Psoas muscle (tissue), 8 donors: ENCODE results near the gene WBP2NL. TPM values are rescaled to one million over a fixed set of nuclear protein-coding genes. Genes with fewer than 3 reads are reported as not detected.

ENCODE experiments used
- ATAC-seq, 4 donors: fragments of 200-7000 bp; cut with Tn5 transposase; one replicate each; pipeline ENCODE4 v1.9.1; 2020; ENCODE audit warnings: moderate library complexity in 3 of 4, mild to moderate bottlenecking in 2 of 4
- DNase-seq, 2 donors: peaks; one replicate each; pipeline ENCODE4 v3.0.0-alpha.2; 2020
- H3K27ac ChIP-seq: fragments of 200-600 bp; one replicate; pipeline ENCODE4 v1.8.0; 2022
- H3K27me3 ChIP-seq, 3 donors: fragments of 200-600 bp in 1 of 3; one replicate each; pipeline versions ENCODE4 v1.6.1 to v1.8.0; 2013 to 2022; ENCODE audit warnings: low read length in 2 of 3, mild to moderate bottlenecking in 2 of 3, moderate library complexity in 1 of 3; ENCODE audit not compliant: insufficient read depth in 3 of 3
- H3K36me3 ChIP-seq, 2 donors: fragments of 200-600 bp in 1 of 2; one replicate each; pipeline versions ENCODE4 v1.6.1 to v1.8.0; 2013 to 2022; ENCODE audit warnings: low read depth in 1 of 2, mild to moderate bottlenecking in 1 of 2, moderate library complexity in 1 of 2; ENCODE audit not compliant: insufficient read depth in 1 of 2
- H3K4me1 ChIP-seq: fragments of 200-600 bp; one replicate; pipeline ENCODE4 v1.8.0; 2022
- H3K4me3 ChIP-seq: fragments of 200-600 bp; one replicate; pipeline ENCODE4 v1.8.0; 2022; ENCODE audit warnings: mild to moderate bottlenecking
- H3K9me3 ChIP-seq: fragments of 200-600 bp; one replicate; pipeline ENCODE4 v1.8.0; 2022
- CTCF ChIP-seq: fragments of 200-600 bp; IDR thresholded peaks from one replicate; pipeline ENCODE4 v1.8.0; 2022; ENCODE audit warnings: antibody characterized with exemption
- WGBS, 3 donors: extraction: QIAGEN DNeasy Blood & Tissue Kit; methylation state at CpG; one replicate each; pipeline versions ENCODE4 v1.1.6 to v1.1.7; 2013; 5-methylcytosine and 5-hydroxymethylcytosine counted together
- intact Hi-C, 2 donors: fragments of 100-400 bp; cut with DNase I; formaldehyde crosslinking; loops; one replicate each; pipeline versions ENCODE4 v1.11.0 to v1.14.2; 2022
- polyA plus RNA-seq, 3 donors: library from polyadenylated mRNA; stranded (reverse); fragments of 200-250 nt; gene quantifications; one replicate each; pipeline ENCODE4 v1.2.3, GENCODE V29; 2013
- total RNA-seq, 4 donors: library from RNA; stranded (reverse); fragmentation: NEBNext Ultra II Directional in 2 of 4; extraction: Animal tissue kit (Norgen Biotek cat#: 25700) in 2 of 4; gene quantifications; one replicate each; pipeline versions ENCODE4 v1.2.1 to v1.2.4, GENCODE V29; 2021 to 2023
- donor health status: healthy with polysubstance abuse.
- donor health status: DM: no; HTN: no; CAD: no; lungs with moderate emphysema.
- donor health status: Bipolar disorder and iron deficiency.
- donor health status: healthy.
- donor health status: DM: yes; HTN: yes; CAD: no.
- donor health status: DM: no; HTN: no; CAD: no.
- donor health status: DM: no; HTN: no; CAD: no.
- donor health status: DM: yes; HTN: yes; CAD: no.

The WBP2NL gene
- total and polyA plus RNA-seq, 7 donors: 0.22 to 1.7 (median 0.39) TPM; not detected in 1

DNA sequence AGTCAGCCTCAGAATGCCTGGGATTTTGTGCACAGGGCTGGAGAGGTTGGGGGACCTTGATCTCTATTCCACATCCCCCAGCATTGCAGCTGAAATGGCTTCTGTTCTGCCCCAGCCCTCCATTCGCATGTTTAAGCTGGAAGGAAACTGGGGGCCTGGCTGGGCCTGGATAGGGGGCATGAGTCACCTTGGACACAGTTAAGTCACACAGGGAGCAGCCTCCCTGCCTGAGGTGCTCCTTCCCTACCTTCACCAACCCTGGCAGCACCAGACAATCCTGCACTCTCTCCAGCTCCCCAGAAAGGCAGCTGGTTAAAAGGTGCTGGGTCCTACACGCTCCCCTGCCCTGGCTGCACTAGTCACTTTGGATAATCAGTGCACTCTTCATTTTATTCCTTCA lies 45.9 kb upstream of the WBP2NL start:
- DNase-seq (no peak), ATAC-seq (no peak)
- no peaks in the 10 kb centered on the region for H3K36me3 ChIP-seq
- intact Hi-C loops: no loop called here
- H3K4me1 ChIP-seq: no peaks in the 10 kb centered on the region
- H3K27ac ChIP-seq: no peak overlapping the region
- H3K27me3 ChIP-seq: peaks cover 0 to under 1% (median 0%) of the 10 kb centered on the region in 3 donors
- TF ChIP-seq CTCF: no peak
- H3K4me3 ChIP-seq: no peak overlapping the region
- H3K9me3 ChIP-seq: no peaks in the 10 kb centered on the region
- WGBS, 3 donors: 90 to 95% (median 92%) methylated on average over 2 of the region's 2 CpGs

DNA sequence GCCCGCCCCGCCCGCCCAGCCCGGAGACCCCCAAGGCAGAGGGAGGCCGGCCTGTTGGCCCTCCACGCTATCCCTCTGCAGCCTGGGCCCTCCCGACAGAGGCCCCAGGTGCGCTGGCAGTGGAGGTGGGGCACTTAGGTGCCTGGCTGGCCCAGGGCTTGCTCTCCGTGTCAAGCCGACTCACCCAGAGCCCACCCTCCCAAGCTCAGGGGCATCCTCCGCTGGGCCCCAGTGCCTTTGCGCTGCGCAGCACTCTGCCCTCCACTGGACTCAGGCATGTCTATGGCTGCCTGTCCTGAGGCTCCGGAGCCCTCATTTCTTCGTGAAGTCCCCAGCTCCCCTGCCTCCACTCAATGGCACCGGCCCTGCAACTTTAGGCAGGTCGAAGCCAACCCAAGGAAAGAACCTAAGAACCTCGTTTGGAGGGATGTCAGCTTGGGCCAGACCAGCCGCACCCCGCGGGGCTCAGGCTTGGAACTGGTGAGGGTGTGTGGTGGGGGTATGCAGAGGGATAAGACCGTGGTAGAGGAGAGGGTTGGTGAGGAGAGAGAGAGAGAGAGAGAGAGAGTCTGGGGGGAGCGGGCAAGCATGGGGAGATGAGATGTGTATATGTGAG lies 40.5 kb upstream of the WBP2NL start:
- peak overlapping the region; percentile 41 for H3K4me3 ChIP-seq
- intact Hi-C loops: no loop called here
- ATAC-seq: peak in 3 of 4 donors; percentile 21 to 38 (median 26)

GRCh38 chr22:41963453-41964111 lies 35.0 kb upstream of the WBP2NL start:
- H3K36me3 ChIP-seq: no peaks in the 10 kb centered on the region
- H3K9me3 ChIP-seq: no peaks in the 10 kb centered on the region
- H3K4me3 ChIP-seq: no peak overlapping the region
- H3K27ac ChIP-seq: no peak overlapping the region
- 61 to 67% (median 64%) methylated on average over 9 of the region's 9 CpGs for WGBS, 3 donors
- TF ChIP-seq CTCF: no peak
- H3K4me1 ChIP-seq: no peaks in the 10 kb centered on the region
- H3K27me3 ChIP-seq: peaks cover 0 to 2% (median 0%) of the 10 kb centered on the region in 3 donors
- DNase-seq: no peak
- no peak for ATAC-seq
- intact Hi-C loops: no loop called here

More for the DNA sequence above, 40.5 kb upstream of the WBP2NL start:
- H3K27me3 ChIP-seq: peaks cover 0 to 5% (median 0%) of the 10 kb centered on the region in 3 donors
- no peaks in the 10 kb centered on the region for H3K4me1 ChIP-seq
- no peak for DNase-seq
- WGBS, 3 donors: 53 to 72% (median 68%) methylated on average over 14 to 23 of the region's 23 CpGs
- H3K36me3 ChIP-seq: no peaks in the 10 kb centered on the region
- TF ChIP-seq CTCF: no peak
- H3K27ac ChIP-seq: no peak overlapping the region
- no peaks in the 10 kb centered on the region for H3K9me3 ChIP-seq

DNA sequence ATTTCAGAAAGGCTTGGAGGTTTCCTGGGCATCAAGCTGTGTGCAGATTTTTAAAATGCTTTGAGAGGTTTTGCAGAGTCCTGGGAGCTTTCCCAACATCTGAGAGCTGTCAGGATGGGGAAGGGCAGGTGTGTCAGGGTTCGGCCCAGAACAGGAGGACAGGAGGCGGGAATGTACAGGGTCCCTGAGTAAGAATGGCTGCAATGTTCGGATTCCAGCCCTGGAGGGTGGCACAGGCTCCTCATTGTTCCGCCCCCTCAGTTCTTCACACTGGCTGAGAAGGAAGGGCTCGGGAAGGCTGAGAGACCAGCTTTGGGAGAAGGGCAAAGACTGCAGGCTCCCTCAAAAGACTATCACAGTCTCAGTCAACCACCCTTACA lies 34.5 kb upstream of the WBP2NL start:
- Histone ChIP-seq H3K4me3 (no peak overlapping the region), H3K9me3 (no peaks in the 10 kb centered on the region), H3K27ac (no peak overlapping the region), H3K36me3 (no peaks in the 10 kb centered on the region), H3K4me1 (no peaks in the 10 kb centered on the region), H3K27me3 (peaks cover 0 to 2% (median 0%) of the 10 kb centered on the region in 3 donors)
- no peak for ATAC-seq
- 67 to 73% (median 73%) methylated on average over 5 of the region's 5 CpGs for WGBS, 3 donors
- intact Hi-C loops: no loop called here
- no peak for TF ChIP-seq CTCF
- no peak for DNase-seq
